HEK293 (cell line): Measurements from ENCODE around the gene PRKAG2.

Source experiments
- GLI4 ChIP-seq: fragments of 450-650 bp; formaldehyde crosslinking; IDR thresholded peaks from 2 replicates; pipeline ENCODE4 v1.5.1; 2016; ENCODE audit warnings: missing biosample characterization, missing genetic modification characterization
- PBX3 ChIP-seq: sonication (generic); formaldehyde crosslinking; IDR thresholded peaks from 2 replicates; pipeline ENCODE4 v1.8.1; 2022; ENCODE audit warnings: mild to moderate bottlenecking, moderate library complexity, missing genetic modification reagents
- REST ChIP-seq: fragments of 450-650 bp; formaldehyde crosslinking; IDR thresholded peaks from 2 replicates; pipeline ENCODE4 v1.5.1; 2016; ENCODE audit warnings: missing biosample characterization, missing genetic modification characterization
- TCF7L2 ChIP-seq: IDR thresholded peaks from 2 replicates; pipeline ENCODE4 v1.6.1; 2011; ENCODE audit warnings: low read depth, mild to moderate bottlenecking, inconsistent platforms, low read length, moderate library complexity, borderline replicate concordance
- ZBTB17 ChIP-seq: fragments of 450-650 bp; formaldehyde crosslinking; IDR thresholded peaks from 2 replicates; pipeline ENCODE4 v1.5.1; 2016; ENCODE audit warnings: missing biosample characterization, missing genetic modification characterization
- ZBTB44 ChIP-seq: fragments of 450-650 bp; IDR thresholded peaks from 2 replicates; pipeline ENCODE4 v1.5.1; 2018; ENCODE audit warnings: missing biosample characterization, mild to moderate bottlenecking, missing genetic modification characterization
- ZNF274 ChIP-seq, 2 experiments: fragments of 200-500 bp in 1 of 2; fragments of 450-650 bp in 1 of 2; sonication (Bioruptor generic) in 1 of 2; formaldehyde crosslinking in 1 of 2; IDR thresholded peaks; 2 replicates each; pipeline versions ENCODE4 v1.5.1 to v1.6.1; 2014 to 2016; ENCODE audit warnings: borderline replicate concordance in 1 of 2, inconsistent platforms in 1 of 2, low read length in 1 of 2, missing biosample characterization in 1 of 2, missing genetic modification characterization in 1 of 2
- ZNF510 ChIP-seq: fragments of 450-650 bp; formaldehyde crosslinking; IDR thresholded peaks from 2 replicates; pipeline ENCODE4 v1.5.1; 2018; ENCODE audit warnings: mild to moderate bottlenecking, missing genetic modification characterization, missing biosample characterization; ENCODE audit not compliant: insufficient replicate concordance
- ZNF629 ChIP-seq: fragments of 450-650 bp; formaldehyde crosslinking; IDR thresholded peaks from 2 replicates; pipeline ENCODE4 v1.5.1; 2017; ENCODE audit warnings: missing biosample characterization, missing genetic modification characterization
- ZNF830 ChIP-seq: fragments of 450-650 bp; IDR thresholded peaks from 2 replicates; pipeline ENCODE4 v1.5.0; 2018; ENCODE audit warnings: missing biosample characterization, missing genetic modification characterization, low read depth, mild to moderate bottlenecking, moderate library complexity
- ZXDB ChIP-seq: fragments of 450-650 bp; formaldehyde crosslinking; IDR thresholded peaks from 2 replicates; pipeline ENCODE4 v1.5.1; 2016; ENCODE audit warnings: missing biosample characterization, missing genetic modification characterization
- TF ChIP-seq, protein P1 (sequence below): fragments of 450-650 bp; formaldehyde crosslinking; IDR thresholded peaks from 2 replicates; pipeline ENCODE4 v1.5.1; 2016; ENCODE audit warnings: missing biosample characterization, missing genetic modification characterization
- TF ChIP-seq, protein P2 (sequence below): fragments of 450-650 bp; formaldehyde crosslinking; IDR thresholded peaks from 2 replicates; pipeline ENCODE4 v1.5.1; 2016; ENCODE audit warnings: missing biosample characterization, missing genetic modification characterization
- TF ChIP-seq, protein P3 (sequence below): fragments of 450-650 bp; formaldehyde crosslinking; IDR thresholded peaks from 2 replicates; pipeline ENCODE4 v1.5.1; 2016; ENCODE audit warnings: missing biosample characterization, missing genetic modification characterization, low read depth

- TF ChIP-seq, protein P1, sequence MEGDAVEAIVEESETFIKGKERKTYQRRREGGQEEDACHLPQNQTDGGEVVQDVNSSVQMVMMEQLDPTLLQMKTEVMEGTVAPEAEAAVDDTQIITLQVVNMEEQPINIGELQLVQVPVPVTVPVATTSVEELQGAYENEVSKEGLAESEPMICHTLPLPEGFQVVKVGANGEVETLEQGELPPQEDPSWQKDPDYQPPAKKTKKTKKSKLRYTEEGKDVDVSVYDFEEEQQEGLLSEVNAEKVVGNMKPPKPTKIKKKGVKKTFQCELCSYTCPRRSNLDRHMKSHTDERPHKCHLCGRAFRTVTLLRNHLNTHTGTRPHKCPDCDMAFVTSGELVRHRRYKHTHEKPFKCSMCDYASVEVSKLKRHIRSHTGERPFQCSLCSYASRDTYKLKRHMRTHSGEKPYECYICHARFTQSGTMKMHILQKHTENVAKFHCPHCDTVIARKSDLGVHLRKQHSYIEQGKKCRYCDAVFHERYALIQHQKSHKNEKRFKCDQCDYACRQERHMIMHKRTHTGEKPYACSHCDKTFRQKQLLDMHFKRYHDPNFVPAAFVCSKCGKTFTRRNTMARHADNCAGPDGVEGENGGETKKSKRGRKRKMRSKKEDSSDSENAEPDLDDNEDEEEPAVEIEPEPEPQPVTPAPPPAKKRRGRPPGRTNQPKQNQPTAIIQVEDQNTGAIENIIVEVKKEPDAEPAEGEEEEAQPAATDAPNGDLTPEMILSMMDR (tag by site-specific recombination): 0 out of 2 replicates have a peak, but pooled peaks have one; percentile 8
- TF ChIP-seq GLI4 (tag by site-specific recombination) (no peak), ZXDB (tag by site-specific recombination) (no peak), ZNF274 (IDR thresholded peaks at IDR 0.05; ENCODE audit: low read length) (no peak), ZNF274 (tag by site-specific recombination; IDR thresholded peaks at IDR 0.05; ENCODE audit: borderline replicate concordance) (no peak), ZNF510 (tag by site-specific recombination) (no peak), ZNF830 (tag by site-specific recombination) (no peak), ZNF629 (tag by site-specific recombination) (no peak), PBX3 (CRISPR knock-in tag) (no peak), ZBTB44 (tag by site-specific recombination) (no peak), REST (tag by site-specific recombination) (no peak), TCF7L2 (no peak), ZBTB17 (no peak)
- TF ChIP-seq, protein P2, sequence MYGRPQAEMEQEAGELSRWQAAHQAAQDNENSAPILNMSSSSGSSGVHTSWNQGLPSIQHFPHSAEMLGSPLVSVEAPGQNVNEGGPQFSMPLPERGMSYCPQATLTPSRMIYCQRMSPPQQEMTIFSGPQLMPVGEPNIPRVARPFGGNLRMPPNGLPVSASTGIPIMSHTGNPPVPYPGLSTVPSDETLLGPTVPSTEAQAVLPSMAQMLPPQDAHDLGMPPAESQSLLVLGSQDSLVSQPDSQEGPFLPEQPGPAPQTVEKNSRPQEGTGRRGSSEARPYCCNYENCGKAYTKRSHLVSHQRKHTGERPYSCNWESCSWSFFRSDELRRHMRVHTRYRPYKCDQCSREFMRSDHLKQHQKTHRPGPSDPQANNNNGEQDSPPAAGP (tag by site-specific recombination): no peak
- TF ChIP-seq, protein P3, sequence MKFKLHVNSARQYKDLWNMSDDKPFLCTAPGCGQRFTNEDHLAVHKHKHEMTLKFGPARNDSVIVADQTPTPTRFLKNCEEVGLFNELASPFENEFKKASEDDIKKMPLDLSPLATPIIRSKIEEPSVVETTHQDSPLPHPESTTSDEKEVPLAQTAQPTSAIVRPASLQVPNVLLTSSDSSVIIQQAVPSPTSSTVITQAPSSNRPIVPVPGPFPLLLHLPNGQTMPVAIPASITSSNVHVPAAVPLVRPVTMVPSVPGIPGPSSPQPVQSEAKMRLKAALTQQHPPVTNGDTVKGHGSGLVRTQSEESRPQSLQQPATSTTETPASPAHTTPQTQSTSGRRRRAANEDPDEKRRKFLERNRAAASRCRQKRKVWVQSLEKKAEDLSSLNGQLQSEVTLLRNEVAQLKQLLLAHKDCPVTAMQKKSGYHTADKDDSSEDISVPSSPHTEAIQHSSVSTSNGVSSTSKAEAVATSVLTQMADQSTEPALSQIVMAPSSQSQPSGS (tag by site-specific recombination): no peak
Observed at GRCh38 chr7:151608031-151608551, 268.8 kb downstream of the PRKAG2 start.
